DOHH2 (cell line): Measurements from ENCODE around the gene CDKAL1.

Experiments
- EZH2phosphoT487 ChIP-seq: fragments of 200-600 bp; sonication (generic); IDR thresholded peaks from 2 replicates; pipeline ENCODE4 v1.6.1; 2017; ENCODE audit warnings: borderline replicate concordance, mild to moderate bottlenecking, antibody characterized with exemption, low read length, moderate library complexity, mixed read lengths
- TF ChIP-seq, protein P1 (sequence below): fragments of 200-600 bp; sonication (generic); IDR thresholded peaks from one replicate; pipeline ENCODE4 v1.5.1; 2014; ENCODE audit warnings: antibody characterized with exemption, mild to moderate bottlenecking, low read depth, low read length; ENCODE audit not compliant: poor library complexity, severe bottlenecking

DNA sequence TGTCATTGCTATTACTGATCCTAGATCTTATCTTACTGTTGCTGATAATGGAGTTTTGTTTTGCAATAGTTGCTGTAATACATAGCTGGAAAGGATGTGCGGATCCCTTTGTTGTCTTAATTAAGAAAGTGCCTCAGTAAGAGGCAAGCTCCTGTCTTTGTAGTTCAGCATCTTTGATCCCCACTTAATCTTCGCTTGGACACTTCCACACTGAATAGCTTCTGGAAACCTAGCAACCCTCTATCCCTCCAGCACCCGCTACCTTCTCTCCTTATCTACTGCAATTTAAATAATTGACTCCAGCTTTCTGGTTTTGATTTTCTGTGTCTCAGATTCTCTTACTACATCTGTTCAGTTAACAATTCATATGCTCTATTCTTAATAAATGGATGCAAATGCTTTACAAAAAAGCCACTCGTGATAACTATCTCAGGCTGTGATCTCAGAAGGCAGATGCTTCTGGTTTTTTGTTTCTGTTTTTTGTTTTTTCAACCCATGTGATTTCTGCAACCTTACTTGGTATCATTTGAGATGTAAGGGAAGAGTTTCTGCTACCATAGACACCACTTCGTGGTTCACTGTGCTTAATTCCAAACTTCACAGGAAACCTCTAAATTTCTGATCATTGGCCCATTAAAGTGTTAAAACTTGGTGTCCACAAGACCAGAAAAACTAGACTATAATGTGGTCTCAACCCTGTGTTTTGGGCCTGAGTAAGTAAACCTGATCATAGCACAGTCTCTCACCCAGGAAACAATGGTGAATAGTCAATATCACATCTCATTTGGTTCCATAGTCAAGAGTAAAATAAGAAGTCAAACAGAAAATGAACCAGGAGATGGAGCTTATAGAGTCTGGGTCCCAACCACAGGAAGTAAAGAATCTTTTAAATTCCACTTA lies 707.2 kb downstream of the CDKAL1 start:
- TF ChIP-seq, protein P1, sequence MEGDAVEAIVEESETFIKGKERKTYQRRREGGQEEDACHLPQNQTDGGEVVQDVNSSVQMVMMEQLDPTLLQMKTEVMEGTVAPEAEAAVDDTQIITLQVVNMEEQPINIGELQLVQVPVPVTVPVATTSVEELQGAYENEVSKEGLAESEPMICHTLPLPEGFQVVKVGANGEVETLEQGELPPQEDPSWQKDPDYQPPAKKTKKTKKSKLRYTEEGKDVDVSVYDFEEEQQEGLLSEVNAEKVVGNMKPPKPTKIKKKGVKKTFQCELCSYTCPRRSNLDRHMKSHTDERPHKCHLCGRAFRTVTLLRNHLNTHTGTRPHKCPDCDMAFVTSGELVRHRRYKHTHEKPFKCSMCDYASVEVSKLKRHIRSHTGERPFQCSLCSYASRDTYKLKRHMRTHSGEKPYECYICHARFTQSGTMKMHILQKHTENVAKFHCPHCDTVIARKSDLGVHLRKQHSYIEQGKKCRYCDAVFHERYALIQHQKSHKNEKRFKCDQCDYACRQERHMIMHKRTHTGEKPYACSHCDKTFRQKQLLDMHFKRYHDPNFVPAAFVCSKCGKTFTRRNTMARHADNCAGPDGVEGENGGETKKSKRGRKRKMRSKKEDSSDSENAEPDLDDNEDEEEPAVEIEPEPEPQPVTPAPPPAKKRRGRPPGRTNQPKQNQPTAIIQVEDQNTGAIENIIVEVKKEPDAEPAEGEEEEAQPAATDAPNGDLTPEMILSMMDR = no peak
- no peak for TF ChIP-seq EZH2phosphoT487
